Hematopoietic multipotent progenitor cell treated with erythropoietin and hydrocortisone succinate and interleukin-3 and kit ligand, for 15 days (in vitro differentiated cells): Measurements from ENCODE around the gene SERPINB13.

ENCODE experiments used
- DNase-seq: peaks from one replicate; pipeline ENCODE4 v3.0.0-alpha.2; 2015; ENCODE audit warnings: low spot score

The SERPINB13 gene

GRCh38 chr18:63586966-63587365, at the start of gene SERPINB13:
Gene SERPINB13 (plus strand): TSS chr18:63587343. CDS start chr18:63588668, 1,325 bp downstream.
- no peak for DNase-seq

- no peak for DNase-seq
These were observed 47.1 kb upstream of the SERPINB13 start for GRCh38 chr18:63539904-63540510.

- DNase-seq = no peak
These were observed 45.1 kb upstream of the SERPINB13 start, which contains the start of gene SERPINB12 for GRCh38 chr18:63542069-63542468. Gene SERPINB12 (plus strand): TSS chr18:63542369. CDS start chr18:63556160, 13,791 bp downstream.

- no peak for DNase-seq
These were observed 43.1 kb upstream of the SERPINB13 start for GRCh38 chr18:63544017-63544416.

- DNase-seq = no peak
These were observed 42.1 kb upstream of the SERPINB13 start for GRCh38 chr18:63545000-63545399.

- DNase-seq = no peak
These were observed 37.1 kb upstream of the SERPINB13 start for GRCh38 chr18:63550068-63550467.

- DNase-seq = no peak
These were observed 35.4 kb upstream of the SERPINB13 start for GRCh38 chr18:63551769-63552168.

GRCh38 chr18:63552581-63552980, 34.6 kb upstream of the SERPINB13 start:
- no peak for DNase-seq

GRCh38 chr18:63553081-63553480, 34.1 kb upstream of the SERPINB13 start:
- DNase-seq = no peak

- no peak for DNase-seq
These were observed 27.3 kb upstream of the SERPINB13 start for GRCh38 chr18:63559567-63560491.

- no peak for DNase-seq
These were observed 24.9 kb upstream of the SERPINB13 start for GRCh38 chr18:63562284-63562683.

GRCh38 chr18:63564021-63564420, 23.1 kb upstream of the SERPINB13 start:
- no peak for DNase-seq

- no peak for DNase-seq
These were observed 22.6 kb upstream of the SERPINB13 start for GRCh38 chr18:63564561-63564960.

- DNase-seq = no peak
These were observed 19.9 kb upstream of the SERPINB13 start for GRCh38 chr18:63567276-63567675.

GRCh38 chr18:63567825-63568224, 19.3 kb upstream of the SERPINB13 start:
- no peak for DNase-seq

- no peak for DNase-seq
These were observed 16.4 kb upstream of the SERPINB13 start for GRCh38 chr18:63570721-63571120.

GRCh38 chr18:63575681-63576080, 11.5 kb upstream of the SERPINB13 start:
- DNase-seq = no peak

- peak; percentile 9 for DNase-seq
These were observed 8.7 kb upstream of the SERPINB13 start for GRCh38 chr18:63578357-63578958.

- DNase-seq = no peak
These were observed 7.5 kb upstream of the SERPINB13 start for GRCh38 chr18:63579616-63580015.

- DNase-seq = no peak
These were observed 1.2 kb upstream of the SERPINB13 start for GRCh38 chr18:63585988-63586387.

GRCh38 chr18:63586431-63586830, 712 bp upstream of the SERPINB13 start:
- no peak for DNase-seq

- DNase-seq = no peak
These were observed 1.8 kb downstream of the SERPINB13 start for GRCh38 chr18:63588909-63589308.

- DNase-seq = no peak
These were observed 3.2 kb downstream of the SERPINB13 start for GRCh38 chr18:63590373-63590772.
